ENCODE measurements around the gene PRSS22. TPM values are rescaled to one million over a fixed set of nuclear protein-coding genes. Genes with fewer than 3 reads are reported as not detected.

PRSS22 gene
- total RNA-seq, 1 donor from 2014 or later: not detected

- intact Hi-C loops (cut with DNase I): no loop called here
- DNase-seq (ENCODE audit: low spot score): no peak
Measured at GRCh38 chr16:2803545-2804195, 54.3 kb downstream of the PRSS22 start.

Other genes with a start within 250 kb of the PRSS22 start
- 13.9 TPM for gene KCTD5, start 175.6 kb downstream of the PRSS22 start, total RNA-seq
- gene PRSS27, start 137.9 kb downstream of the PRSS22 start, total RNA-seq: 0.40 TPM
- gene SRRM2, start 105.5 kb downstream of the PRSS22 start, total RNA-seq: 335 TPM
- gene ELOB, start 80.9 kb downstream of the PRSS22 start, total RNA-seq: 278 TPM
- not detected for gene PRSS33, start 70.6 kb downstream of the PRSS22 start, total RNA-seq
- gene PRSS41, start 59.7 kb downstream of the PRSS22 start, total RNA-seq: not detected
- gene PRSS21, start 40.9 kb downstream of the PRSS22 start, total RNA-seq: not detected
- gene ZG16B, start 27.9 kb downstream of the PRSS22 start, total RNA-seq: not detected
- 20.8 TPM for gene FLYWCH2, start 25.0 kb upstream of the PRSS22 start, total RNA-seq
- gene FLYWCH1, start 53.8 kb upstream of the PRSS22 start, total RNA-seq: 43.5 TPM
- gene KREMEN2, start 106.1 kb upstream of the PRSS22 start, total RNA-seq: not detected
- gene PAQR4, start 111.2 kb upstream of the PRSS22 start, total RNA-seq: 10.9 TPM
- gene PKMYT1, start 122.3 kb upstream of the PRSS22 start, total RNA-seq: 1.8 TPM
- 2.3 TPM for gene CLDN9, start 154.8 kb upstream of the PRSS22 start, total RNA-seq
- gene CLDN6, start 160.0 kb upstream of the PRSS22 start, total RNA-seq: 0.16 TPM
- 229 TPM for gene TNFRSF12A, start 162.2 kb upstream of the PRSS22 start, total RNA-seq
- gene HCFC1R1, start 165.8 kb upstream of the PRSS22 start, total RNA-seq: 41.3 TPM
- gene THOC6, start 165.9 kb upstream of the PRSS22 start, total RNA-seq: 13.9 TPM
- gene BICDL2, start 178.8 kb upstream of the PRSS22 start, total RNA-seq: not detected
- gene MMP25, start 188.4 kb upstream of the PRSS22 start, total RNA-seq: 3.0 TPM
- 32.3 TPM for gene IL32, start 207.5 kb upstream of the PRSS22 start, total RNA-seq
- not detected for gene ZSCAN10, start 241.1 kb upstream of the PRSS22 start, total RNA-seq

Measured in cardiac septum (tissue), 1 donor.